HTERT RPE-1 (cell line): ENCODE results near the gene CDH2.

Experiments used
- in situ Hi-C: fragments of 300-500 bp; cut with MboI; formaldehyde crosslinking; loops from 4 replicates; pipeline ENCODE4 v1.14.3; 2020; ENCODE audit warnings: low sequenced_read_pairs

The CDH2 gene

GRCh38 chr18:28002841-28003240, 174.1 kb downstream of the CDH2 start:
- in situ Hi-C loops, result no loop called here

- in situ Hi-C loops, result no loop called here
These were observed 180.1 kb downstream of the CDH2 start for GRCh38 chr18:27996801-27997272.

GRCh38 chr18:27995770-27996502, 181.0 kb downstream of the CDH2 start:
- in situ Hi-C loops, result no loop called here

- in situ Hi-C loops, result no loop called here
These were observed 182.4 kb downstream of the CDH2 start for GRCh38 chr18:27994571-27994970.

GRCh38 chr18:27991391-27991790, 185.5 kb downstream of the CDH2 start:
- in situ Hi-C loops, result no loop called here

- in situ Hi-C loops, result no loop called here
These were observed 191.1 kb downstream of the CDH2 start for GRCh38 chr18:27985832-27986231.

- in situ Hi-C loops, result no loop called here
These were observed 193.2 kb downstream of the CDH2 start for GRCh38 chr18:27983780-27984179.

GRCh38 chr18:27976806-27977408, 200.0 kb downstream of the CDH2 start:
- in situ Hi-C loops, result no loop called here

GRCh38 chr18:27970321-27970720, 206.6 kb downstream of the CDH2 start:
- in situ Hi-C loops, result no loop called here

- in situ Hi-C loops, result no loop called here
These were observed 207.7 kb downstream of the CDH2 start for GRCh38 chr18:27969206-27969605.

GRCh38 chr18:27967913-27968824, 208.8 kb downstream of the CDH2 start:
- in situ Hi-C loops, result no loop called here

GRCh38 chr18:27966881-27967280, 210.0 kb downstream of the CDH2 start:
- in situ Hi-C loops, result no loop called here

GRCh38 chr18:27964811-27965210, 212.1 kb downstream of the CDH2 start:
- in situ Hi-C loops, result no loop called here

- in situ Hi-C loops, result no loop called here
These were observed 217.8 kb downstream of the CDH2 start for GRCh38 chr18:27959101-27959500.

- in situ Hi-C loops, result no loop called here
These were observed 220.8 kb downstream of the CDH2 start for GRCh38 chr18:27956001-27956640.

GRCh38 chr18:27954226-27954625, 222.7 kb downstream of the CDH2 start:
- in situ Hi-C loops, result no loop called here

GRCh38 chr18:27952741-27953140, 224.2 kb downstream of the CDH2 start:
- in situ Hi-C loops, result no loop called here

GRCh38 chr18:27950648-27951228, 226.2 kb downstream of the CDH2 start:
- in situ Hi-C loops, result no loop called here

GRCh38 chr18:27948986-27949385, 227.9 kb downstream of the CDH2 start:
- in situ Hi-C loops, result no loop called here

GRCh38 chr18:27942706-27943105, 234.2 kb downstream of the CDH2 start:
- in situ Hi-C loops, result no loop called here

- in situ Hi-C loops, result no loop called here
These were observed 245.4 kb downstream of the CDH2 start for GRCh38 chr18:27931535-27931934.
